Head of caudate nucleus (tissue), 42 donors: Measurements from ENCODE around the gene ZSCAN5A.
"Not testable (repeated sequence)": the region's sequence is repeated elsewhere in the genome, so short reads cannot be mapped to it uniquely, and the experiment has no call there.

Source experiments
- DNase-seq, 42 donors: peaks; one replicate each; pipeline versions ENCODE4 v3.0.0 to v3.0.0-alpha.2; 2020 to 2021; ENCODE audit warnings: mixed read lengths in 7 of 42
- intact Hi-C: fragments of 100-400 bp; cut with DNase I; formaldehyde crosslinking; loops from one replicate; pipeline ENCODE4 v1.15.0; 2022

Gene ZSCAN5A

DNA sequence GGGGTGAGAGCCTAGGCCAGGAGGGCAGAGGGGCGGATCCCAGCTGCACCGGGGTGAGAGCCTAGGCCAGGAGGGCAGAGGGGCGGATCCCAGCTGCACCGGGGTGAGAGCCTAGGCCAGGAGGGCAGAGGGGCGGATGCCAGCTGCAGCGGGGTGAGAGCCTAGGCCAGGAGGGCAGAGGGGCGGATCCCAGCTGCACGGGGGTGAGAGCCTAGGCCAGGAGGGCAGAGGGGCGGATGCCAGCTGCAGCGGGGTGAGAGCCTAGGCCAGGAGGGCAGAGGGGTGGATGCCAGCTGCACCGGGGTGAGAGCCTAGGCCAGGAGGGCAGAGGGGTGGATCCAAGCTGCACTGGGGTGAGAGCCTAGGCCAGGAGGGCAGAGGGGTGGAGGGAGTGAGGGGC, 138.3 kb downstream of the ZSCAN5A start:
- intact Hi-C loops, DNase-seq: not testable (repeated sequence)

DNA sequence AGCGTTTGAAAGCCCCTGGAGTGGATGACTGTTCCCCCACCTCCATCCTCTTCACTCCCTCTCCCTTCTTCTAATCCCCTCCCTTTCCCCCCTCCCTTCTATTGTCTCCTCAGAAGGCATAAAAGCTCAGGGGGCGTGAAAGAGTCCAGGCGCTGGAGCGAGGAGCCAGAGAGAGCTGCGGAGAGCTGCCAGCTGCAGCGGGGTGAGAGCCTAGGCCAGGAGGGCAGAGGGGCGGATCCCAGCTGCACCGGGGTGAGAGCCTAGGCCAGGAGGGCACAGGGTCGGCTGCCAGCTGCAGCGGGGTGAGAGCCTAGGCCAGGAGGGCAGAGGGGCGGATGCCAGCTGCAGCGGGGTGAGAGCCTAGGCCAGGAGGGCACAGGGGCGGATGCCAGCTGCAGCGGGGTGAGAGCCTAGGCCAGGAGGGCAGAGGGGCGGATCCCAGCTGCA, 138.8 kb downstream of the ZSCAN5A start, which contains the start of gene GALP:
TSS of gene GALP (plus strand) at position 148 of the 447 bp plus-strand sequence. CDS start 1,101 bp downstream, outside the sequence.
- intact Hi-C loops, DNase-seq: not testable (repeated sequence)

DNA sequence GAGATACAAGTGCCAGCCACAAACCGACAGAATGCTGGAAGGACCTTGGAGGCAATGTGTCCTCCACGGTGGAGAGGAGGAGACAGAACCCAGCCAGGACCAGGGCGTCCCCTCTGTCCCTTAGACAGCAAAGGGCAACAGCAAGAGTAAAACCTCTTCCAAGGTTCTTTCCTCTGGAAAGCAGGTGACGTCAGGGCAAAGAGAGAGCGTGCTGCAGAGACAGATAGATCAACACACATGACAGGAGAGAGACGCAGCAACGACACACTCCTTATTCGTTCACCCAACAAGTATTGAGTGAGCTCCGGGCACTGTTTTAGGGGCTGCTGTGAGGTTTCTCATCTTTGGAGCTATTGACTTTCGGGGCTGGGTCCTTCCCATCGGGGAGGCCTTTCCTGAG, 140.1 kb downstream of the ZSCAN5A start:
- intact Hi-C loops = loop anchor here (5.0 kb wide), 1 partner anchor 97 kb away; no protein-coding TSS in a partner anchor
- peak in 11 of 42 donors; percentile 15 to 67 (median 32) for DNase-seq

DNA sequence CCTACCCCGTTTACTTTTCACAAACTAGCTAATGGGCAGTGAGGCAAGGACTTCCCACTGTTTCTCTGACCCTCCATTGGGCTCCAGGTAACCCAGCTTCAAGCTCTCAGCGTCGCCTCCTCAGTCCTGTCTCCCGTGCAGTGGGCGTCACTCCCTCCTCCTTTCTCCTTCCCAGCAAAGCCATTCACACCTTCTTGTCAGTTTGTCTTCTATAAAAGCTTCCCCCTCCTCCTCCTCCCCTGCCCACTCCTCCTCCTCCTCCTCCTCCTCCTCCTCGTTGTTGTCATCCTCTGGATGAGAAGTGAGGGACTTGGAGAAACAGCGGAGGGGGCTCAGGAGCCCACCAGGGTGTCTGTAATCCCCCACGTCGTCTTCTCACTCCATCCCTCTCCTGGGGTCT, 140.6 kb downstream of the ZSCAN5A start:
- peak in 4 of 42 donors; percentile 19 to 59 (median 35) for DNase-seq
- intact Hi-C loops = loop anchor here (5.0 kb wide), 1 partner anchor 97 kb away; no protein-coding TSS in a partner anchor
